GM12891 (cell line): ENCODE measurements around the gene CRADD.

Source experiments
- PAX5 ChIP-seq: IDR thresholded peaks from 2 replicates; pipeline ENCODE4 v1.6.1; 2011; ENCODE audit warnings: low read length, moderate library complexity, mild to moderate bottlenecking; ENCODE audit not compliant: insufficient read depth, severe bottlenecking
- POLR2A ChIP-seq: IDR thresholded peaks from 2 replicates; pipeline ENCODE4 v1.6.1; 2011; ENCODE audit warnings: low read depth, low read length, control low read depth
- POLR2AphosphoS5 ChIP-seq: IDR thresholded peaks from 2 replicates; pipeline ENCODE4 v1.6.1; 2011; ENCODE audit warnings: low read depth, low read length, control low read depth
- POU2F2 ChIP-seq: IDR thresholded peaks from 2 replicates; pipeline ENCODE4 v1.6.1; 2011; ENCODE audit warnings: low read depth, mild to moderate bottlenecking, control low read depth, low read length, moderate library complexity
- SPI1 ChIP-seq: IDR thresholded peaks from 2 replicates; pipeline ENCODE4 v1.6.1; 2011; ENCODE audit warnings: low read depth, low read length, control low read depth
- TAF1 ChIP-seq: IDR thresholded peaks from 2 replicates; pipeline ENCODE4 v1.6.1; 2011; ENCODE audit warnings: low read depth, low read length, control low read depth

GRCh38 chr12:93749515-93749914 lies 72.3 kb downstream of the CRADD start:
- no peak for TF ChIP-seq POLR2A
- no peak for TF ChIP-seq POLR2AphosphoS5
- TF ChIP-seq TAF1 = no peak
- TF ChIP-seq POU2F2 = no peak
- no peak for TF ChIP-seq SPI1
- no peak for TF ChIP-seq PAX5
